ENCODE measurements around the gene AGMAT. TPM values are rescaled to one million over a fixed set of nuclear protein-coding genes. Genes with fewer than 3 reads are reported as not detected.

Gene AGMAT
- total RNA-seq, 2 donors from 2014 or later: 0.21 TPM; not detected in 1

GRCh38 chr1:15577691-15578090, 7.2 kb downstream of the AGMAT start:
- no peak for DNase-seq (ENCODE audit: low spot score)
- ATAC-seq (ENCODE audit: insufficient number of reproducible peaks, low FRiP score, low read depth): no peak
- H3K9me3 ChIP-seq: no peaks in the 10 kb centered on the region
- no peaks in the 10 kb centered on the region for H3K27me3 ChIP-seq (replicated peaks; ENCODE audit: insufficient read depth)
- peaks cover 0 to 18% of the 10 kb centered on the region in 2 donors for H3K4me1 ChIP-seq (ENCODE audit: control insufficient read depth in 1 of 2, low read depth in 2 of 2)
- H3K27ac ChIP-seq: no peak overlapping the region
- H3K36me3 ChIP-seq: no peaks in the 10 kb centered on the region
- TF ChIP-seq, protein P1, sequence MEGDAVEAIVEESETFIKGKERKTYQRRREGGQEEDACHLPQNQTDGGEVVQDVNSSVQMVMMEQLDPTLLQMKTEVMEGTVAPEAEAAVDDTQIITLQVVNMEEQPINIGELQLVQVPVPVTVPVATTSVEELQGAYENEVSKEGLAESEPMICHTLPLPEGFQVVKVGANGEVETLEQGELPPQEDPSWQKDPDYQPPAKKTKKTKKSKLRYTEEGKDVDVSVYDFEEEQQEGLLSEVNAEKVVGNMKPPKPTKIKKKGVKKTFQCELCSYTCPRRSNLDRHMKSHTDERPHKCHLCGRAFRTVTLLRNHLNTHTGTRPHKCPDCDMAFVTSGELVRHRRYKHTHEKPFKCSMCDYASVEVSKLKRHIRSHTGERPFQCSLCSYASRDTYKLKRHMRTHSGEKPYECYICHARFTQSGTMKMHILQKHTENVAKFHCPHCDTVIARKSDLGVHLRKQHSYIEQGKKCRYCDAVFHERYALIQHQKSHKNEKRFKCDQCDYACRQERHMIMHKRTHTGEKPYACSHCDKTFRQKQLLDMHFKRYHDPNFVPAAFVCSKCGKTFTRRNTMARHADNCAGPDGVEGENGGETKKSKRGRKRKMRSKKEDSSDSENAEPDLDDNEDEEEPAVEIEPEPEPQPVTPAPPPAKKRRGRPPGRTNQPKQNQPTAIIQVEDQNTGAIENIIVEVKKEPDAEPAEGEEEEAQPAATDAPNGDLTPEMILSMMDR (IDR thresholded peaks at IDR 0.05): no peak
- no peak overlapping the region for H3K4me3 ChIP-seq

GRCh38 chr1:15575549-15576150, 9.2 kb downstream of the AGMAT start:
- no peaks in the 10 kb centered on the region for H3K36me3 ChIP-seq
- no peaks in the 10 kb centered on the region for H3K9me3 ChIP-seq
- H3K4me3 ChIP-seq: no peak overlapping the region
- ATAC-seq (ENCODE audit: insufficient number of reproducible peaks, low FRiP score, low read depth): no peak
- TF ChIP-seq, protein P1 (IDR thresholded peaks at IDR 0.05): no peak
- H3K27ac ChIP-seq: no peak overlapping the region
- no peak for DNase-seq (ENCODE audit: low spot score)
- H3K27me3 ChIP-seq (replicated peaks; ENCODE audit: insufficient read depth): no peaks in the 10 kb centered on the region
- peaks cover 0 to 20% of the 10 kb centered on the region in 2 donors for H3K4me1 ChIP-seq (ENCODE audit: control insufficient read depth in 1 of 2, low read depth in 2 of 2)

GRCh38 chr1:15574741-15575140, 10.1 kb downstream of the AGMAT start:
- no peaks in the 10 kb centered on the region for H3K27me3 ChIP-seq (replicated peaks; ENCODE audit: insufficient read depth)
- TF ChIP-seq, protein P1 (IDR thresholded peaks at IDR 0.05): no peak
- no peak overlapping the region for H3K4me3 ChIP-seq
- ATAC-seq (ENCODE audit: insufficient number of reproducible peaks, low FRiP score, low read depth) (no peak), DNase-seq (ENCODE audit: low spot score) (no peak)
- peaks cover 0 to 20% of the 10 kb centered on the region in 2 donors for H3K4me1 ChIP-seq (ENCODE audit: control insufficient read depth in 1 of 2, low read depth in 2 of 2)
- H3K27ac ChIP-seq: no peak overlapping the region
- H3K36me3 ChIP-seq: no peaks in the 10 kb centered on the region
- no peaks in the 10 kb centered on the region for H3K9me3 ChIP-seq

- H3K27me3 ChIP-seq (replicated peaks; ENCODE audit: insufficient read depth): no peaks in the 10 kb centered on the region
- H3K4me3 ChIP-seq: no peak overlapping the region
- peak overlapping the region in 1 of 2 donors; percentile 27 for H3K27ac ChIP-seq
- ATAC-seq (ENCODE audit: insufficient number of reproducible peaks, low FRiP score, low read depth): no peak
- TF ChIP-seq, protein P1 (IDR thresholded peaks at IDR 0.05): no peak
- H3K4me1 ChIP-seq (ENCODE audit: control insufficient read depth in 1 of 2, low read depth in 2 of 2): peaks cover 0 to 20% of the 10 kb centered on the region in 2 donors
- peaks cover 4% of the 10 kb centered on the region for H3K36me3 ChIP-seq
- no peaks in the 10 kb centered on the region for H3K9me3 ChIP-seq
- DNase-seq (ENCODE audit: low spot score): no peak
Observed at GRCh38 chr1:15573477-15573876, 11.4 kb downstream of the AGMAT start.

DNA sequence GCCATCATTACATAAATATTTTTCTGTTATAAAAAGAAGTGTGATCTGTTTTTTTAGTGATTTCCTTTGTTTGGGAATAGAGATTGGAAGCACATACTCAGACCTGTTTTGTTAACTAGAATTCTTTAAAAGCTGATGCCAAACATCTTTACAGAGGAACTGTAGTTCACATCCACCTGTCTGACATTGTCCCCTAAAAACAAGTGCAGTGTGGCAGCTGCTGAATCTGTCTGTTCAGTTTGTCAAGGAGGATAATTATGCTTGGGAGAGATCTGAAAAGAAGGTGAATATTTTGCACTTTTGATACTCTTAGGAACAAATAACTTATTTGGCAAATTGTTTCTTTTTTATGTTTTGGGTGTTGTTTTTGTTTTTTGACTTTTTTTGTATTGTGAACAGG, 13.6 kb downstream of the AGMAT start:
- ATAC-seq (ENCODE audit: insufficient number of reproducible peaks, low FRiP score, low read depth) (no peak), DNase-seq (ENCODE audit: low spot score) (no peak)
- Histone ChIP-seq H3K27me3 (replicated peaks; ENCODE audit: insufficient read depth) (no peaks in the 10 kb centered on the region), H3K4me1 (ENCODE audit: control insufficient read depth in 1 of 2, low read depth in 2 of 2) (peaks cover 0 to 20% of the 10 kb centered on the region in 2 donors), H3K9me3 (no peaks in the 10 kb centered on the region), H3K27ac (no peak overlapping the region), H3K4me3 (no peak overlapping the region), H3K36me3 (peaks cover 22% of the 10 kb centered on the region)
- TF ChIP-seq, protein P1 (IDR thresholded peaks at IDR 0.05): no peak

Measured in thoracic aorta (tissue), 2 donors.